GM18951 (cell line): ENCODE measurements around the gene CDYL2.

ENCODE experiments used
- POLR2A ChIP-seq: IDR thresholded peaks from 4 replicates; pipeline ENCODE4 v1.6.1; 2011; ENCODE audit warnings: mild to moderate bottlenecking; ENCODE audit not compliant: insufficient read length, insufficient read depth; ENCODE audit errors: extremely low read depth
- in situ Hi-C: fragments of 300-500 bp; cut with MboI; formaldehyde crosslinking; loops from one replicate; pipeline ENCODE4 v1.12.0; 2022; ENCODE audit warnings: low sequenced_read_pairs, mixed read lengths, inconsistent platforms; ENCODE audit not compliant: unreplicated experiment

Gene CDYL2

GRCh38 chr16:80606221-80606766 is 198.1 kb downstream of the CDYL2 start:
- in situ Hi-C loops = no loop called here
- TF ChIP-seq POLR2A = no peak

GRCh38 chr16:80604600-80605355 is 199.6 kb downstream of the CDYL2 start:
- no peak for TF ChIP-seq POLR2A
- in situ Hi-C loops = no loop called here

- TF ChIP-seq POLR2A = no peak
- in situ Hi-C loops = no loop called here
These were observed 201.5 kb downstream of the CDYL2 start for GRCh38 chr16:80602894-80603293.

- in situ Hi-C loops = no loop called here
- no peak for TF ChIP-seq POLR2A
These were observed 203.2 kb downstream of the CDYL2 start for GRCh38 chr16:80601182-80601581.

GRCh38 chr16:80599466-80599865 is 204.9 kb downstream of the CDYL2 start:
- in situ Hi-C loops = no loop called here
- TF ChIP-seq POLR2A = no peak

- in situ Hi-C loops = no loop called here
- TF ChIP-seq POLR2A = no peak
These were observed 207.7 kb downstream of the CDYL2 start for GRCh38 chr16:80596507-80597207.

- in situ Hi-C loops = no loop called here
- TF ChIP-seq POLR2A = no peak
These were observed 209.6 kb downstream of the CDYL2 start for GRCh38 chr16:80594756-80595155.

GRCh38 chr16:80592273-80592672 is 212.1 kb downstream of the CDYL2 start:
- TF ChIP-seq POLR2A = no peak
- in situ Hi-C loops = no loop called here

GRCh38 chr16:80591071-80591915 is 213.1 kb downstream of the CDYL2 start:
- in situ Hi-C loops = no loop called here
- no peak for TF ChIP-seq POLR2A

- in situ Hi-C loops = no loop called here
- no peak for TF ChIP-seq POLR2A
These were observed 217.3 kb downstream of the CDYL2 start for GRCh38 chr16:80587071-80587470.

GRCh38 chr16:80586476-80586875 is 217.9 kb downstream of the CDYL2 start:
- no peak for TF ChIP-seq POLR2A
- in situ Hi-C loops = no loop called here

- in situ Hi-C loops = no loop called here
- TF ChIP-seq POLR2A = no peak
These were observed 218.6 kb downstream of the CDYL2 start for GRCh38 chr16:80585764-80586163.

- no peak for TF ChIP-seq POLR2A
- in situ Hi-C loops = no loop called here
These were observed 220.9 kb downstream of the CDYL2 start for GRCh38 chr16:80583466-80583865.
